ENCODE measurements around the gene SEMA6A.

SEMA6A gene

GRCh38 chr5:116441223-116441622 is 133.4 kb downstream of the SEMA6A start:
- TF ChIP-seq, protein P1, sequence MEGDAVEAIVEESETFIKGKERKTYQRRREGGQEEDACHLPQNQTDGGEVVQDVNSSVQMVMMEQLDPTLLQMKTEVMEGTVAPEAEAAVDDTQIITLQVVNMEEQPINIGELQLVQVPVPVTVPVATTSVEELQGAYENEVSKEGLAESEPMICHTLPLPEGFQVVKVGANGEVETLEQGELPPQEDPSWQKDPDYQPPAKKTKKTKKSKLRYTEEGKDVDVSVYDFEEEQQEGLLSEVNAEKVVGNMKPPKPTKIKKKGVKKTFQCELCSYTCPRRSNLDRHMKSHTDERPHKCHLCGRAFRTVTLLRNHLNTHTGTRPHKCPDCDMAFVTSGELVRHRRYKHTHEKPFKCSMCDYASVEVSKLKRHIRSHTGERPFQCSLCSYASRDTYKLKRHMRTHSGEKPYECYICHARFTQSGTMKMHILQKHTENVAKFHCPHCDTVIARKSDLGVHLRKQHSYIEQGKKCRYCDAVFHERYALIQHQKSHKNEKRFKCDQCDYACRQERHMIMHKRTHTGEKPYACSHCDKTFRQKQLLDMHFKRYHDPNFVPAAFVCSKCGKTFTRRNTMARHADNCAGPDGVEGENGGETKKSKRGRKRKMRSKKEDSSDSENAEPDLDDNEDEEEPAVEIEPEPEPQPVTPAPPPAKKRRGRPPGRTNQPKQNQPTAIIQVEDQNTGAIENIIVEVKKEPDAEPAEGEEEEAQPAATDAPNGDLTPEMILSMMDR (conservative IDR thresholded peaks at IDR 0.05) = no peak
- no peak overlapping the region for H3K27ac ChIP-seq

DNA sequence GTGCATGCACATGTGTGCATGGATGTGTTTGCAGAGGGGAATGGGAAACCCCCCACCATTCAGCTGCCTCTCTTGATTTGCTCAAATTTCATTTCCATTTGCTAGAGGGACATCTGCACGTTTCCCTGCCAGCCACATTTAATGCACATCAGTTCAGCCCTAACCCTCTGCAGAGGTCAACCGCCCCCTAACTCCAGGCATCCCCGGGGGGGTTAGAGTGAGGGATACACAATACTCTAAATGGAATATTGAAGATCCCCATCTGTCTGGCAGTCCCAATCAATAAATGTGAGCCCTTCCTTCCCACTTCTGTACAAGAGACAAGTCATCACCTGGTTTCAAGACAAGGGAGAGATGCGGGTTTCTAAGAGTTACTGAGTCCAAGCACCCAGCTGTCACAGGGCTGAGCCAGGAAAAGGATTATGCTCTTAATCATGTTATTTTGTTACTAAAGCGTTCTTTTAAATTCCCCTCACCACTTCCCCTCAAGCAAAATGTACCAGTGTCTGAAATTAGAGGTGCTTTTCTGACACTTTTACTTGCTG is 134.1 kb downstream of the SEMA6A start:
- no peak overlapping the region for H3K27ac ChIP-seq

DNA sequence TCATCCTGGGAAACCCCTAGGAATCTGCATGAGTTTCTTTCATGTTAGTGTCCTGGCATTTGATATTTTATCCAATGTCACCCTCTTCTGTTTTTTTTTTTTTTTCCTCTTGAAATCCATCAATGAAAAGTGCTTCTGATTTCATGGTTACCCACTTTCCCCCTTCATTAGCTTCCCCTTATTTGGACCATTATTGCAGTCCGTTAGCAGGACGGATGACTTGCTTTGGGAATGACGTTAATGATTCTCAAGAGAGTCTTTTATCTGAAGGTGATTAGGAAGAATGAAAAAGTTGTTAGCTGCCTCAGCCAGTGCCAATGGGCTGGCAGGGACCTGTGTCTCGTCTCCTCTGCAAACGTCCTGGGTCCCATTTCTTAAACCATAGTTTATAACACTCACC is 134.7 kb downstream of the SEMA6A start:
- TF ChIP-seq, protein P1 (conservative IDR thresholded peaks at IDR 0.05) = no peak
- H3K27ac ChIP-seq = no peak overlapping the region

More for the DNA sequence above, 134.1 kb downstream of the SEMA6A start:
- TF ChIP-seq, protein P1 (conservative IDR thresholded peaks at IDR 0.05) = no peak

- TF ChIP-seq, protein P1 (conservative IDR thresholded peaks at IDR 0.05) = no peak
- H3K27ac ChIP-seq = no peak overlapping the region
Measured at GRCh38 chr5:116438979-116439554, 135.6 kb downstream of the SEMA6A start.

DNA sequence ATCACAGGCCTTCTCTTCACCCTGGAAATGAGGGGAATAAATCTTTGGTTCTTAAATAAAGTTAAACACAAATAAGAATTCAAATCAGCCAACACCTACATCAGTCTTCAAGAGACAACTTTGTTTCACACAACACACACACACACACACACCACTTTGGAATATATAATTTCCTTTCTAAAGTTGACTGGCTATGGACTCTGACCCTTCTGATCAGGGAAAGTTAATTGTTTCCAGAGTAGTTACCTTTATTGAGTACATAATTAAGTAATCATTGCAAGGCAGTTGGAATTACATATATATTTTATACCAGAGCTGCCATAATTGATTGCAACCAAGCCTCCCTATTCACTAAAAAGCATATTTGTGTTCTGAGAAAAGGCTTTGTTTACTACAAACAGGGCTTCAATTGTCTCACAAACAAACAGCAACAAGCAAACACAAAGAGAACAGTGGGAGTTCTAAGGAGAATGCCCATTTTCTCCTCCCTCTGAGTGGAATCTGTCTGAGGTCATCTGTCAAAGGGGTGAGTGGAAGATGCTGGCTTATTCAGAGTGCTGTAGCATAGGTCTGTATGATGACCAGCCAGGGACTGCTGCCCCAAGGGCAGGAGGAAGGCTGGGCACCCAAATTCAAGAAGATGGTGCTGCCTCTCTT is 136.6 kb downstream of the SEMA6A start:
- H3K27ac ChIP-seq = no peak overlapping the region
- TF ChIP-seq, protein P1 (conservative IDR thresholded peaks at IDR 0.05) = no peak

GRCh38 chr5:116437351-116437705 is 137.3 kb downstream of the SEMA6A start:
- no peak overlapping the region for H3K27ac ChIP-seq
- TF ChIP-seq, protein P1 (conservative IDR thresholded peaks at IDR 0.05) = no peak

- TF ChIP-seq, protein P1 (conservative IDR thresholded peaks at IDR 0.05) = no peak
Measured at GRCh38 chr5:116436674-116437350, 137.8 kb downstream of the SEMA6A start.

More at GRCh38 chr5:116436674-116437350, 137.8 kb downstream of the SEMA6A start:
- H3K27ac ChIP-seq = no peak overlapping the region

Data from VCaP (cell line).